Dermis blood vessel endothelial cell (primary cell): Measurements from ENCODE around the gene PAX6. TPM values are rescaled to one million over a fixed set of nuclear protein-coding genes. Genes with fewer than 3 reads are reported as not detected.
"Not testable (repeated sequence)": the region's sequence is repeated elsewhere in the genome, so short reads cannot be mapped to it uniquely, and the experiment has no call there.

Experiments
- DNase-seq: peaks from one replicate; pipeline ENCODE4 v3.0.0; 2010
- total RNA-seq: library from RNA; depleted of rRNA; stranded (reverse); fragments of >200 nt; gene quantifications from 2 replicates; pipeline ENCODE4 v1.2.3, GENCODE V29; 2014

The PAX6 gene
- total RNA-seq, 1 donor from 2014 or later = not detected

DNA sequence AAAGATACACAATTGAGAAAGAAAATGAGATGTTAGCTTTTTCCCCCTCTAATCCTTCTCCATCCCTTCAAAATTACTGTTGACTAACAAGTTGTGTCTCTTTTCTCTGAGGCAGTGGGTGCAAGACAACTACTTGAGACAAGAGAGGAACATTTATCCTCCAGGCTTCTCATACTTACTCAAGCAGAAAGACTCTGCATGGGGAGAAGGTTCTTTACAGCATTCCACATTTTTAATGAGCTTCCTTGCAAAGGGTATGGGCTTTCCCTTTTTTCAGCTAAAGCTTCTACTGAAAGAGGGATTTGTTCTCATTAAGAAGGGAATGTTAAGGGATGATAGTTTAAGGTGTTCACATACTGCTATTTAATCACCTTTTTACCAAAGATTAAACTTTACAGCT lies 47.8 kb downstream of the PAX6 start:
- no peak for DNase-seq

DNA sequence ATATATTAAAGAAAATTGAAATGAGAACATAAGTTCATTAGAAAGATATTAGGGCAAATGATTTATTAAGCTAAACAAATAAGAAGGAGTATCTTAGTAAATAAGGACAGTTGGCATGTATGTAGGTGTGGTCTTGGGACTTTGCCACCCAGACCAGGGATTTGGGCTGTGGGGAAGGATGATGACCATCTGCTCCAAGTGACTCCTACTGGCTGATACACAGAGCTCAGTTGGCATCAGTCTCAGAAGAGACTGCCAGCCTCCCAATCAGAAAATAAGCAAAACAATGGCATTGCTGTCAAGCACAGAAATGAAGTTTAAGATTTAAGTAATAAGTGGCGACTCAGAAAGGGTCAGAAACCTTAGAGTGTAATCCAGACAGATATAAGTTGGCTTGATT lies 49.5 kb downstream of the PAX6 start:
- no peak for DNase-seq

DNA sequence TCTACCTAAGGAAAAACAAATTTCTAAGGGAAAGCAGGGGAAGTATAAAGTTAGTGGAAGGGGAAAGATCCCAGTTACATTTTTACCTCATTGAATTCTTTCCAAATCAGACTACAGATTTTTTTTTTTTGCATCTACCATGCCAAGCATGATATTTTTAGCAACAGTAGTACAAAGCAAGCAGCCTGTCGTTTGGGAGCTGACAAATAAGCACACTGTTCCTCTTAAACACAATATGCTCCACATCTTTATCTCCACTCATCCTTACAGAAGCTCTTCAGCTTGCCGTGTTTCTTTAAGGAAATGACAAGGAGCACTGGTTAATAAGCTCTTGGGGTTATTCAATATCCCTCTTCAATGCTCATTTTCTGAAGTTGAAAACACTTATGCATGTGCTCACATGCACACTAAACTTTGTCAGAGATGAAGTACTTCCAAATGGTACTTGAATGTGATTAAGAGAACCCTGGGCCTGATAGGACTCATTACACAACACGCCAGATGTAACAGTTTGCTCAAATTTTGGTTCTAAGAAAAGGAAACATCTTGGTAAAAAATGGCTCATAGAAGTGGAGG lies 53.8 kb downstream of the PAX6 start:
- DNase-seq = no peak

DNA sequence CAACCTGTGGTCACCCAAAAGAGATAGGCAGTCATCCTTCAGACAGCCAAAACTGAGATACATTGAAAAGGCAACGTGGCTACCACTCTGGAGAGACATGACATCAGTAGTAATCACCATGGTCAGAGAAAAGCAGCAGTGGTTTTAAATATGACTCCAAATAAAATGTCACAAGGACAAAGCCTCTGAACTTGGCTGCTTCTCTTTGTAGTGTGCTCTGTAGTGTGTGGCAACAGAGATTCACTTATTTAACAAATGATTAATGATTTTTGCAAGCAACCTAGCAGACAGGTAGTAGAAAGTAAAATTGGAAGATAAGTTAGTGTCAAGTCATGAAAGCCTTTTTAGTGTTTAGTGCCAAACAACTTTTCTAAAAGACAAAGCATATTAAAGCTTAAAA lies 63.5 kb downstream of the PAX6 start:
- no peak for DNase-seq

DNA sequence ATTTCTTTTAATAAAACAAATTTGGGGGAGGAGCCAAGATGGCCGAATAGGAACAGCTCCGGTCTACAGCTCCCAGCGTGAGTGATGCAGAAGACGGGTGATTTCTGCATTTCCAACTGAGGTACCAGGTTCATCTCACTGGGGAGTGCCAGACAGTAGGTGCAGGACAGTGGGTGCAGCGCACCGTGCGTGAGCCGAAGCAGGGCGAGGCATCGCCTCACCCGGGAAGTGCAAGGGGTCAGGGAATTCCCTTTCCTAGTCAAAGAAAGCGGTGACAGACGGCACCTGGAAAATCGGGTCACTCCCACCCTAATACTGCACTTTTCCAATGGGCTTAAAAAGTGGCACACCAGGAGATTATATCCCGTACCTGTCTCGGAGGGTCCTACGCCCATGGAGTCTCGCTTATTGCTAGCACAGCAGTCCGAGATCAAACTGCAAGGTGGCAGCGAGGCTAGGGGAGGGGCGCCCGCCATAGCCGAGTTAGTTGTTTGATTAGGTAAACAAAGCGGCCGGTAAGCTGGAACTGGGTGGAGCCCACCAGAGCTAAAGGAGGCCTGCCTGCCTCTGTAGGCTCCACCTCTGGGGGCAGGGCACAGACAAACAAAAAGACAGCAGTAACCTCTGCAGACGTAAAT lies 70.3 kb downstream of the PAX6 start:
- DNase-seq = not testable (repeated sequence)

DNA sequence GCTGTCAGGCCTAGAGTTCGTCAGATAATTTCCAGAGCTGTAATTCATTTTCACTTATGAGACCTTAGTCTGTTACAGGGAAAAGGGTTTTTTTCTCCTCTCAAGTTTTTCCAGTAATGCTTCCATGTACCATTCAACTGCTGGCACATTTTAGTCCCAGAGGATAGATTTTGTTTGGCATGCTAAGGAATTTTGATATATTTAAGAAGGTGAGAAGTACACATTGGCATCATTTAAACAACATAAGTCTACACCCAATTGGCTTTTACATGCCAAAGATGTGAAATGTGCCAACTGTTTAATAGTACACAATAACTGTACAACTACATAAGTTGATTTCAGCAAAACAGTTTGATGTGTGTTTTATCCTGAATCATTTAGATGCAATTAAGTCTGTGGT lies 71.0 kb downstream of the PAX6 start:
- DNase-seq = no peak
